ENCODE measurements around the gene LIPI. TPM values are rescaled to one million over a fixed set of nuclear protein-coding genes. Genes with fewer than 3 reads are reported as not detected.
A peak's percentile ranks its signal among the peaks of the same experiment; 100 is the strongest.

LIPI gene
- total and polyA plus RNA-seq, 4 experiments from 2014 or later: not detected

DNA sequence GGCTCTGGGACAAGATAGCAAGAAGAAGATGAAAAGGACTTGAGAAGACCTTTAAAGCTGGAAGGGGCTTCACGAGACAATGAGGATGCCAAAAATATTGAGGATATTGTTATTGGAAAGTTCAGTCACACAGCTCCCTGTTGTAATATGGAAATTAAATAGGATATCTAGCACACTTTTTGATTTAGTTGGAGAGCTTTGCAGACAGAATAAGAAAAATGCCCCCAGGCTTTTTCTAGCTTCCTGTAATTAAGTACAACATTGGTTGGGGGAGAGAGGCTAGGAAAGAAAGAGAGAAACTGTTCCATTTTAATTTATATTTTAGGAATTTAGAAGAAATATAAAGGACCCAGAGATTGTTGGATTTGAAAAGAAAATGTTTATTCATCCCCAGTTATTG lies 32.7 kb upstream of the LIPI start:
- H3K27ac ChIP-seq (ENCODE audit: low read depth, low read length): no peak overlapping the region
- no peaks in the 10 kb centered on the region for H3K36me3 ChIP-seq (ENCODE audit: insufficient read depth, low read length)
- H3K9me3 Mint-ChIP-seq: peaks cover 0 to under 1% (median 0%) of the 10 kb centered on the region in 8 donors
- intact Hi-C loops (cut with micrococcal nuclease): no loop called here
- H3K4me1 ChIP-seq (ENCODE audit: insufficient read depth, low read length): no peaks in the 10 kb centered on the region
- H3K36me3 Mint-ChIP-seq: no peaks in the 10 kb centered on the region
- H3K4me1 Mint-ChIP-seq: peaks cover 0 to 12% (median 6%) of the 10 kb centered on the region in 4 donors
- H3K4me3 ChIP-seq (ENCODE audit: low read length in 2 of 2): no peak overlapping the region
- H3K27ac Mint-ChIP-seq: no peak overlapping the region
- H3K27me3 ChIP-seq (ENCODE audit: insufficient read depth, low read length): no peaks in the 10 kb centered on the region
- no peaks in the 10 kb centered on the region for H3K9me3 ChIP-seq (ENCODE audit: control insufficient read depth in 1 of 2, low read length in 2 of 2)
- CTCF ChIA-PET (ENCODE audit: partially characterized antibody): interaction anchor here (2.3 to 4.0 kb wide), 2 partner anchors 10 to 15 kb away, joined by 8 to 19 read pairs; no protein-coding TSS in a partner anchor
- POLR2A ChIA-PET (ENCODE audit: partially characterized antibody): interaction anchor here (1.0 kb wide), 1 partner anchor 139 kb away, joined by 3 read pairs; the partner anchor contains the start of gene HSPA13
- H3K4me3 Mint-ChIP-seq: no peak overlapping the region
- H3K27me3 Mint-ChIP-seq: peaks cover 1 to 3% of the 10 kb centered on the region in 2 donors
- DNase-seq: no peak

- POLR2A ChIA-PET (ENCODE audit: partially characterized antibody): interaction anchor here (0.7 to 1.4 kb wide), 2 partner anchors 25 to 123 kb away, joined by 3 to 4 read pairs; partner anchors contain the start of gene RBM11
- peaks cover 0 to 12% (median 6%) of the 10 kb centered on the region in 4 donors for H3K4me1 Mint-ChIP-seq
- no peaks in the 10 kb centered on the region for H3K27me3 Mint-ChIP-seq
- no peaks in the 10 kb centered on the region for H3K36me3 Mint-ChIP-seq
- no peaks in the 10 kb centered on the region for H3K4me1 ChIP-seq (ENCODE audit: insufficient read depth, low read length)
- intact Hi-C loops (cut with micrococcal nuclease): no loop called here
- no peak overlapping the region for H3K27ac ChIP-seq (ENCODE audit: low read depth, low read length)
- H3K4me3 ChIP-seq (ENCODE audit: low read length in 2 of 2): no peak overlapping the region
- no peaks in the 10 kb centered on the region for H3K36me3 ChIP-seq (ENCODE audit: insufficient read depth, low read length)
- H3K27ac Mint-ChIP-seq: peak overlapping the region in 1 of 7 donors; percentile 14
- CTCF ChIA-PET (ENCODE audit: partially characterized antibody): interaction anchor here (1.2 kb wide), 2 partner anchors 12 to 18 kb away, joined by 3 to 7 read pairs; no protein-coding TSS in a partner anchor
- H3K9me3 Mint-ChIP-seq: no peaks in the 10 kb centered on the region
- DNase-seq: peak in 2 of 5 donors; percentile 2 to 6
- no peaks in the 10 kb centered on the region for H3K27me3 ChIP-seq (ENCODE audit: insufficient read depth, low read length)
- H3K9me3 ChIP-seq (ENCODE audit: control insufficient read depth in 1 of 2, low read length in 2 of 2): no peaks in the 10 kb centered on the region
- peak overlapping the region in 2 of 8 donors; percentile 2 to 14 for H3K4me3 Mint-ChIP-seq
Measured at GRCh38 chr21:14241297-14241696, 30.5 kb upstream of the LIPI start.

DNA sequence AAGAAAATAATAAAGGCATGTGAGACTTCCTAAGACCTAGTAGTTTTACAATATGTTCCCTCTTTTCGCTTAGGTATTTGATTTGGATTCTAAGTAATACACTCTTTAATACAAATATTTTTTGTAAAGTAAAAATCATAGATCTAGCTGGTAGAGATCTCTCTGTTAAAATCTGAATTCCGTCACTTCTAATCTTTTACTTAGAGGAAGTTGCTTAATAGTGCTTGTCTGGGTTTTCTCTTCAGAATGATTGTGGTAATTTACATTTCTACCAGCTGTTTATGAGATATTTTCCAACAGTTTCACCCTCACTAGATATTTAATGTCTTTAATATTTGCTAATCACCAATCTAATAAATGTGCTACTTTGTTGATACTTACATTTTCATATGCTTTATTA lies 28.5 kb upstream of the LIPI start:
- no peaks in the 10 kb centered on the region for H3K9me3 Mint-ChIP-seq
- POLR2A ChIA-PET (ENCODE audit: partially characterized antibody): no interaction called here
- Histone ChIP-seq H3K27me3 (ENCODE audit: insufficient read depth, low read length) (no peaks in the 10 kb centered on the region), H3K4me1 (ENCODE audit: insufficient read depth, low read length) (no peaks in the 10 kb centered on the region), H3K27ac (ENCODE audit: low read depth, low read length) (no peak overlapping the region), H3K4me3 (ENCODE audit: low read length in 2 of 2) (no peak overlapping the region), H3K36me3 (ENCODE audit: insufficient read depth, low read length) (no peaks in the 10 kb centered on the region), H3K9me3 (ENCODE audit: control insufficient read depth in 1 of 2, low read length in 2 of 2) (no peaks in the 10 kb centered on the region)
- no peaks in the 10 kb centered on the region for H3K36me3 Mint-ChIP-seq
- intact Hi-C loops (cut with micrococcal nuclease): no loop called here
- no peak overlapping the region for H3K4me3 Mint-ChIP-seq
- CTCF ChIA-PET (ENCODE audit: partially characterized antibody): interaction anchor here (1.4 kb wide), 1 partner anchor 143 kb away, joined by 3 read pairs; the partner anchor contains the start of gene HSPA13
- no peak for DNase-seq
- H3K27ac Mint-ChIP-seq: no peak overlapping the region
- peaks cover 2 to 4% of the 10 kb centered on the region in 2 donors for H3K27me3 Mint-ChIP-seq
- peaks cover 0 to 12% (median 6%) of the 10 kb centered on the region in 4 donors for H3K4me1 Mint-ChIP-seq

DNA sequence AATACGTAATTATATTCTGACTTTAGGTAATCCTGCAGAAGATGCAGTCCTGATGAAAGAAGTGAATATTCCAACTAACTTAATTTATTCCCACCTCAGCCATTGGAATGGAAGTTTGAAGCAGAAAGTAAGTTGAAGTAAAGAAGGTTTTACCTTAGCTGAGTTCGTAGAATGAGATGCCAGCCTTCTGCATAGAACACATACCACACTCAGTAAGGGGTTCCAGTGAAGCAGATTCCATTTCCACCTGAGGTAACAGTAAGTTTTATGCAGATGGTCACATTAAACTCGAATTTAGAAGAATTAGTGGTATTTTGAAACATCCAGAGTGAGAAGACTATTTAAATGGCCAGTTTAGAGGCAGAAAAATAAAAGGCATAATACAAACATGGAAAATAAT lies 25.4 kb upstream of the LIPI start:
- Histone ChIP-seq H3K27me3 (ENCODE audit: insufficient read depth, low read length) (no peaks in the 10 kb centered on the region), H3K36me3 (ENCODE audit: insufficient read depth, low read length) (no peaks in the 10 kb centered on the region), H3K4me1 (ENCODE audit: insufficient read depth, low read length) (no peaks in the 10 kb centered on the region), H3K4me3 (ENCODE audit: low read length in 2 of 2) (no peak overlapping the region), H3K9me3 (ENCODE audit: control insufficient read depth in 1 of 2, low read length in 2 of 2) (no peaks in the 10 kb centered on the region), H3K27ac (ENCODE audit: low read depth, low read length) (no peak overlapping the region)
- intact Hi-C loops (cut with micrococcal nuclease): no loop called here
- CTCF ChIA-PET (ENCODE audit: partially characterized antibody): no interaction called here
- DNase-seq: no peak
- POLR2A ChIA-PET (ENCODE audit: partially characterized antibody): no interaction called here
- Mint-ChIP-seq H3K36me3 (no peaks in the 10 kb centered on the region), H3K4me3 (no peak overlapping the region), H3K4me1 (peaks cover 0 to 6% (median 2%) of the 10 kb centered on the region in 4 donors), H3K9me3 (peaks cover 0 to 2% (median 0%) of the 10 kb centered on the region in 8 donors), H3K27me3 (peaks cover 3 to 7% of the 10 kb centered on the region in 2 donors), H3K27ac (no peak overlapping the region)

DNA sequence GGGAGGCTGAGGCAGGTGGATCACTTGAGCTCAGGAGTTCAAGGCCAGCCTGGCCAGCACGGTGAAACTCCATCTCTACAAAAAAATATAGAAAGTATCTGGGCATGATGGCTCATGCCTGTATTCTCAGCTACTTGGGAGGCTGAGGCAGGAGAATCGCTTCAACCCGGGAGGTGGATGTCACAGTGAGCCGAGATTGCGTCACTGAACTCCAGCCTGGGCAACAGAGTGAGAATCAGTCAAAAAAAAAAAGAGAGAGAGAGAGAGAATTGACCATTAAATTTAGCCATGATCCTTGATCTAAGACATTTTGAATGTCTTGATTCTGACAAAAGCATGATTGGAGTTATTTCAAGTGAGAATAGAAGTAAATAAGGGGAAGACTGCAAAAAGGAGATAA lies 24.3 kb upstream of the LIPI start:
- Histone ChIP-seq H3K4me3 (ENCODE audit: low read length in 2 of 2) (no peak overlapping the region), H3K9me3 (ENCODE audit: control insufficient read depth in 1 of 2, low read length in 2 of 2) (no peaks in the 10 kb centered on the region), H3K4me1 (ENCODE audit: insufficient read depth, low read length) (no peaks in the 10 kb centered on the region), H3K36me3 (ENCODE audit: insufficient read depth, low read length) (no peaks in the 10 kb centered on the region), H3K27me3 (ENCODE audit: insufficient read depth, low read length) (no peaks in the 10 kb centered on the region), H3K27ac (ENCODE audit: low read depth, low read length) (no peak overlapping the region)
- Mint-ChIP-seq H3K4me3 (no peak overlapping the region), H3K36me3 (no peaks in the 10 kb centered on the region), H3K9me3 (peaks cover 0 to 9% (median 5%) of the 10 kb centered on the region in 8 donors), H3K4me1 (no peaks in the 10 kb centered on the region), H3K27ac (no peak overlapping the region), H3K27me3 (peaks cover 3 to 7% of the 10 kb centered on the region in 2 donors)
- intact Hi-C loops (cut with micrococcal nuclease): no loop called here
- ChIA-PET CTCF (ENCODE audit: partially characterized antibody) (no interaction called here), POLR2A (ENCODE audit: partially characterized antibody) (no interaction called here)
- no peak for DNase-seq

DNA sequence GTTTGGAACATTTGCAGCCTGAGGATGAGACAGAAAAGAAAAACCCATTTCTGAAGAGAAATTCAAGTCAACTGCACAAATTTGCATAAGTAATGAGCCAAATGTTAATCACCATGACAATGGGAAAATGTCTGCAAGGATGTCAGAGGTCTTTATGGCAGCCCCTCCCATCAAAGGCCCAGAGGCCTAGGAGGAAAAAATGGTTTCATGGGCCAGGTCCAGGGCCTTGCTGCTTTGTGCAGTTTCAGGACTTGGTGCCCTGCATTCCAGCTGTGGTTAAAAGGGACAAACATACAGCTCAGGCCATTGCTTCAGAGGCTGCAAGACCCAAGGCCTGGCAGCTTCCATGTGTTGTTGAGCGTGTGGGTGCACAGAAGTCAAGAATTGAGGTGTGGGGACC lies 18.6 kb upstream of the LIPI start:
- H3K4me3 Mint-ChIP-seq: no peak overlapping the region
- no peaks in the 10 kb centered on the region for H3K4me1 Mint-ChIP-seq

GRCh38 chr21:14223365-14223764 lies 12.6 kb upstream of the LIPI start:
- Mint-ChIP-seq H3K4me1 (no peaks in the 10 kb centered on the region), H3K27me3 (peaks cover 0 to 5% of the 10 kb centered on the region in 2 donors)
- intact Hi-C loops (cut with micrococcal nuclease): no loop called here

More for the DNA sequence above, 18.6 kb upstream of the LIPI start:
- H3K36me3 Mint-ChIP-seq: peaks cover 4 to 10% of the 10 kb centered on the region in 2 donors
- intact Hi-C loops (cut with micrococcal nuclease): no loop called here
- H3K27me3 ChIP-seq (ENCODE audit: insufficient read depth, low read length): no peaks in the 10 kb centered on the region
- H3K9me3 ChIP-seq (ENCODE audit: control insufficient read depth in 1 of 2, low read length in 2 of 2): peaks cover 0 to 6% of the 10 kb centered on the region in 2 donors
- H3K27me3 Mint-ChIP-seq: peaks cover 2 to 5% of the 10 kb centered on the region in 2 donors
- ChIA-PET CTCF (ENCODE audit: partially characterized antibody) (no interaction called here), POLR2A (ENCODE audit: partially characterized antibody) (no interaction called here)
- no peak overlapping the region for H3K4me3 ChIP-seq (ENCODE audit: low read length in 2 of 2)
- no peak overlapping the region for H3K27ac ChIP-seq (ENCODE audit: low read depth, low read length)
- peaks cover 3 to 25% (median 20%) of the 10 kb centered on the region in 8 donors for H3K9me3 Mint-ChIP-seq
- H3K36me3 ChIP-seq (ENCODE audit: insufficient read depth, low read length): no peaks in the 10 kb centered on the region
- no peak overlapping the region for H3K27ac Mint-ChIP-seq
- H3K4me1 ChIP-seq (ENCODE audit: insufficient read depth, low read length): no peaks in the 10 kb centered on the region
- no peak for DNase-seq

More at GRCh38 chr21:14223365-14223764, 12.6 kb upstream of the LIPI start:
- Histone ChIP-seq H3K36me3 (ENCODE audit: insufficient read depth, low read length) (no peaks in the 10 kb centered on the region), H3K27ac (ENCODE audit: low read depth, low read length) (no peak overlapping the region), H3K4me3 (ENCODE audit: low read length in 2 of 2) (no peak overlapping the region), H3K9me3 (ENCODE audit: control insufficient read depth in 1 of 2, low read length in 2 of 2) (no peaks in the 10 kb centered on the region), H3K4me1 (ENCODE audit: insufficient read depth, low read length) (no peaks in the 10 kb centered on the region), H3K27me3 (ENCODE audit: insufficient read depth, low read length) (no peaks in the 10 kb centered on the region)
- Mint-ChIP-seq H3K9me3 (peaks cover 0 to 5% (median under 1%) of the 10 kb centered on the region in 8 donors), H3K27ac (no peak overlapping the region), H3K4me3 (no peak overlapping the region), H3K36me3 (peaks cover 5 to 10% of the 10 kb centered on the region in 2 donors)
- DNase-seq: no peak
- CTCF ChIA-PET (ENCODE audit: partially characterized antibody): interaction anchor here (1.7 kb wide), 1 partner anchor 30 kb away, joined by 4 read pairs; no protein-coding TSS in a partner anchor
- POLR2A ChIA-PET (ENCODE audit: partially characterized antibody): no interaction called here

All from CD4-positive, alpha-beta memory T cell (primary cell).